H9 (cell line): Measurements from ENCODE around the gene SYNGR2. TPM values are rescaled to one million over a fixed set of nuclear protein-coding genes. Genes with fewer than 3 reads are reported as not detected.

Experiments
- DNase-seq: peaks from one replicate; pipeline ENCODE4 v3.0.0-alpha.2; 2017
- H2AFZ ChIP-seq: one replicate; pipeline ENCODE4 v1.6.1; 2013; ENCODE audit warnings: mild to moderate bottlenecking, low read length, control low read depth, moderate library complexity
- H2AK5ac ChIP-seq: 2 replicates; pipeline ENCODE4 v1.6.1; 2013; ENCODE audit warnings: low read length, control low read depth, mixed read lengths; ENCODE audit not compliant: insufficient read length
- H2BK120ac ChIP-seq: one replicate; pipeline ENCODE4 v1.6.1; 2013; ENCODE audit warnings: low read depth, mild to moderate bottlenecking, low read length, control low read depth, inconsistent platforms; ENCODE audit not compliant: poor library complexity, severe bottlenecking
- H2BK12ac ChIP-seq: 2 replicates; pipeline ENCODE4 v1.6.1; 2013; ENCODE audit warnings: low read length, control low read depth, mixed read lengths, low read depth; ENCODE audit not compliant: insufficient read length
- H2BK15ac ChIP-seq: 2 replicates; pipeline ENCODE4 v1.6.1; 2013; ENCODE audit warnings: low read depth, low read length, control low read depth
- H2BK20ac ChIP-seq: one replicate; pipeline ENCODE4 v1.6.1; 2013; ENCODE audit warnings: low read depth, mild to moderate bottlenecking, low read length, control low read depth, inconsistent platforms; ENCODE audit not compliant: poor library complexity, severe bottlenecking
- H2BK5ac ChIP-seq: 2 replicates; pipeline ENCODE4 v1.6.1; 2013; ENCODE audit warnings: low read length, control low read depth, mixed read lengths; ENCODE audit not compliant: insufficient read length
- H3K14ac ChIP-seq: 2 replicates; pipeline ENCODE4 v1.6.1; 2013; ENCODE audit warnings: low read length, control low read depth; ENCODE audit not compliant: insufficient read depth
- H3K18ac ChIP-seq: 2 replicates; pipeline ENCODE4 v1.6.1; 2013; ENCODE audit warnings: low read depth, mild to moderate bottlenecking, mixed read lengths, low read length, control low read depth; ENCODE audit not compliant: insufficient read length
- H3K23ac ChIP-seq: 2 replicates; pipeline ENCODE4 v1.6.1; 2013; ENCODE audit warnings: low read length, control low read depth, mixed read lengths, low read depth; ENCODE audit not compliant: insufficient read length
- H3K23me2 ChIP-seq: 2 replicates; pipeline ENCODE4 v1.6.1; 2013; ENCODE audit warnings: low read depth, mild to moderate bottlenecking, mixed read lengths, low read length, control low read depth; ENCODE audit not compliant: insufficient read length, poor library complexity, severe bottlenecking
- H3K27ac ChIP-seq: 2 replicates; pipeline ENCODE4 v1.5.1; 2013; ENCODE audit warnings: low read length, control low read depth, mixed read lengths, low read depth; ENCODE audit not compliant: insufficient read length
- H3K27me3 ChIP-seq: 2 replicates; pipeline ENCODE4 v1.6.1; 2013; ENCODE audit warnings: low read length, control low read depth, inconsistent platforms; ENCODE audit not compliant: insufficient read depth
- H3K4ac ChIP-seq: 2 replicates; pipeline ENCODE4 v1.6.1; 2013; ENCODE audit warnings: low read depth, mild to moderate bottlenecking, control low read depth, inconsistent platforms, low read length, moderate library complexity
- H3K4me1 ChIP-seq: 2 replicates; pipeline ENCODE4 v1.6.1; 2013; ENCODE audit warnings: low read length, control low read depth, inconsistent platforms; ENCODE audit not compliant: insufficient read depth
- H3K4me2 ChIP-seq: 2 replicates; pipeline ENCODE4 v1.6.1; 2013; ENCODE audit warnings: low read length, control low read depth, mixed read lengths; ENCODE audit not compliant: insufficient read length, insufficient read depth
- H3K56ac ChIP-seq: 2 replicates; pipeline ENCODE4 v1.6.1; 2013; ENCODE audit warnings: low read depth, mild to moderate bottlenecking, mixed read lengths, low read length, control low read depth; ENCODE audit not compliant: insufficient read length
- H3K79me1 ChIP-seq: 2 replicates; pipeline ENCODE4 v1.6.1; 2013; ENCODE audit warnings: low read depth, mild to moderate bottlenecking, moderate library complexity, low read length, control low read depth, inconsistent platforms; ENCODE audit not compliant: insufficient read depth, poor library complexity, severe bottlenecking
- H3K79me2 ChIP-seq: 2 replicates; pipeline ENCODE4 v1.6.1; 2013; ENCODE audit warnings: low read length, control low read depth, inconsistent platforms; ENCODE audit not compliant: insufficient read depth
- H3K9ac ChIP-seq: 2 replicates; pipeline ENCODE4 v1.6.1; 2013; ENCODE audit warnings: low read length, control low read depth, mixed read lengths; ENCODE audit not compliant: insufficient read length; ENCODE audit errors: extremely low read depth
- H3K9me3 ChIP-seq: one replicate; pipeline ENCODE4 v1.6.1; 2013; ENCODE audit warnings: low read depth, low read length, inconsistent platforms; ENCODE audit not compliant: control insufficient read depth
- H3T11ph ChIP-seq: one replicate; pipeline ENCODE4 v1.6.1; 2013; ENCODE audit warnings: mild to moderate bottlenecking, low read length, control low read depth, inconsistent platforms
- H4K20me1 ChIP-seq: one replicate; pipeline ENCODE4 v1.6.1; 2013; ENCODE audit not compliant: control insufficient read depth, insufficient read length, insufficient read depth
- H4K5ac ChIP-seq: 2 replicates; pipeline ENCODE4 v1.6.1; 2013; ENCODE audit warnings: low read depth, mild to moderate bottlenecking, mixed read lengths, low read length, control low read depth; ENCODE audit not compliant: insufficient read length
- H4K8ac ChIP-seq: replicated peaks from 2 replicates; pipeline ENCODE4 v1.6.1; 2013; ENCODE audit warnings: low read length, control low read depth, mixed read lengths, low read depth; ENCODE audit not compliant: insufficient read length
- H4K91ac ChIP-seq: 2 replicates; pipeline ENCODE4 v1.6.1; 2013; ENCODE audit warnings: low read depth, mild to moderate bottlenecking, moderate library complexity, mixed read lengths, low read length, control low read depth; ENCODE audit not compliant: insufficient read length
- H3K27ac Mint-ChIP-seq, 3 experiments: 2 replicates in 2 of 3; 3 replicates in 1 of 3; pipeline ENCODE4 v1.8.0; 2020 to 2021; ENCODE audit warnings: mixed read lengths in 3 of 3, mild to moderate bottlenecking in 1 of 3, moderate library complexity in 1 of 3
- H3K27me3 Mint-ChIP-seq: 2 replicates; pipeline ENCODE4 v1.8.0; 2021; ENCODE audit warnings: low read depth, mild to moderate bottlenecking, moderate library complexity, mixed read lengths
- H3K36me3 Mint-ChIP-seq, 3 experiments: 2 replicates in 2 of 3; 3 replicates in 1 of 3; pipeline ENCODE4 v1.8.0; 2020 to 2021; ENCODE audit warnings: low read depth in 3 of 3, mixed read lengths in 3 of 3; ENCODE audit not compliant: insufficient read depth in 1 of 3
- H3K4me1 Mint-ChIP-seq, 2 experiments: 2 replicates each; pipeline ENCODE4 v1.8.0; 2020; ENCODE audit warnings: mixed read lengths in 2 of 2
- H3K4me3 Mint-ChIP-seq, 2 experiments: 2 replicates in 1 of 2; 3 replicates in 1 of 2; pipeline ENCODE4 v1.8.0; 2020 to 2021; ENCODE audit warnings: mild to moderate bottlenecking in 2 of 2, mixed read lengths in 2 of 2, moderate library complexity in 1 of 2
- H3K9me3 Mint-ChIP-seq, 2 experiments: 2 replicates in 1 of 2; 3 replicates in 1 of 2; pipeline ENCODE4 v1.8.0; 2020; ENCODE audit warnings: mild to moderate bottlenecking in 2 of 2, mixed read lengths in 2 of 2, moderate library complexity in 1 of 2
- WGBS: extraction: QIAGEN DNeasy Blood & Tissue Kit; methylation state at CpG from one replicate; pipeline ENCODE4 v1.1.7; 2013; ENCODE audit warnings: missing lambda C conversion rate, low lambda C conversion rate, mixed read lengths; ENCODE audit not compliant: insufficient read length; ENCODE audit errors: extremely low coverage; 5-methylcytosine and 5-hydroxymethylcytosine counted together
- total RNA-seq: library from RNA; stranded (reverse); gene quantifications from 2 replicates; pipeline ENCODE4 v1.2.1, GENCODE V29; 2021
- TF ChIP-seq, protein P1 (sequence below): fragments of 200-600 bp; sonication (generic); conservative IDR thresholded peaks from 3 replicates; pipeline ENCODE4 v1.8.0; 2021; ENCODE audit warnings: antibody characterized with exemption, mild to moderate bottlenecking

SYNGR2 gene
- total RNA-seq, 1 experiment from 2014 or later = 41.0 TPM

GRCh38 chr17:78118801-78119241 is 49.6 kb upstream of the SYNGR2 start:
- H3K14ac ChIP-seq = no peak overlapping the region
- no peak overlapping the region for H3K9ac ChIP-seq
- no peak overlapping the region for H2BK15ac ChIP-seq
- no peak overlapping the region for H2BK20ac ChIP-seq
- H2BK5ac ChIP-seq = no peak overlapping the region
- no peak overlapping the region for H4K91ac ChIP-seq
- no peaks in the 10 kb centered on the region for H3K79me1 ChIP-seq
- no peaks in the 10 kb centered on the region for H4K20me1 ChIP-seq
- H3K9me3 ChIP-seq = no peaks in the 10 kb centered on the region
- Mint-ChIP-seq H3K4me1 (no peaks in the 10 kb centered on the region), H3K4me3 (no peak overlapping the region), H3K9me3 (no peaks in the 10 kb centered on the region), H3K27ac (no peak overlapping the region), H3K27me3 (no peaks in the 10 kb centered on the region), H3K36me3 (peaks cover 7 to 33% (median 19%) of the 10 kb centered on the region in 3 experiments)
- H2BK120ac ChIP-seq = no peak overlapping the region
- no peak overlapping the region for H3K18ac ChIP-seq
- no peak overlapping the region for H3K27ac ChIP-seq
- no peaks in the 10 kb centered on the region for H3K27me3 ChIP-seq
- TF ChIP-seq, protein P1, sequence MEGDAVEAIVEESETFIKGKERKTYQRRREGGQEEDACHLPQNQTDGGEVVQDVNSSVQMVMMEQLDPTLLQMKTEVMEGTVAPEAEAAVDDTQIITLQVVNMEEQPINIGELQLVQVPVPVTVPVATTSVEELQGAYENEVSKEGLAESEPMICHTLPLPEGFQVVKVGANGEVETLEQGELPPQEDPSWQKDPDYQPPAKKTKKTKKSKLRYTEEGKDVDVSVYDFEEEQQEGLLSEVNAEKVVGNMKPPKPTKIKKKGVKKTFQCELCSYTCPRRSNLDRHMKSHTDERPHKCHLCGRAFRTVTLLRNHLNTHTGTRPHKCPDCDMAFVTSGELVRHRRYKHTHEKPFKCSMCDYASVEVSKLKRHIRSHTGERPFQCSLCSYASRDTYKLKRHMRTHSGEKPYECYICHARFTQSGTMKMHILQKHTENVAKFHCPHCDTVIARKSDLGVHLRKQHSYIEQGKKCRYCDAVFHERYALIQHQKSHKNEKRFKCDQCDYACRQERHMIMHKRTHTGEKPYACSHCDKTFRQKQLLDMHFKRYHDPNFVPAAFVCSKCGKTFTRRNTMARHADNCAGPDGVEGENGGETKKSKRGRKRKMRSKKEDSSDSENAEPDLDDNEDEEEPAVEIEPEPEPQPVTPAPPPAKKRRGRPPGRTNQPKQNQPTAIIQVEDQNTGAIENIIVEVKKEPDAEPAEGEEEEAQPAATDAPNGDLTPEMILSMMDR = no peak
- no peak for DNase-seq
- H3K56ac ChIP-seq = no peak overlapping the region
- WGBS = no CpG with 5 or more reads among the region's 14 CpGs
- H3K79me2 ChIP-seq = no peaks in the 10 kb centered on the region
- no peak overlapping the region for H3K4ac ChIP-seq
- no peaks in the 10 kb centered on the region for H3K4me1 ChIP-seq
- no peak overlapping the region for H2BK12ac ChIP-seq
- H3K23ac ChIP-seq = no peak overlapping the region
- no peak overlapping the region for H3T11ph ChIP-seq
- H4K5ac ChIP-seq = no peak overlapping the region
- no peaks in the 10 kb centered on the region for H3K23me2 ChIP-seq
- no peak overlapping the region for H4K8ac ChIP-seq
- H2AK5ac ChIP-seq = no peak overlapping the region
- no peak overlapping the region for H3K4me2 ChIP-seq
- no peak overlapping the region for H2AFZ ChIP-seq
